Ovary (tissue), 3 donors: ENCODE measurements around the gene ENAH.

ENCODE experiments used
- CTCF ChIP-seq, 3 donors: fragments of 450-650 bp in 2 of 3; fragments of 200-600 bp in 1 of 3; IDR thresholded peaks; one replicate each; pipeline versions ENCODE4 v1.5.1 to v1.8.0; 2016 to 2022; ENCODE audit warnings: antibody characterized with exemption in 3 of 3, mild to moderate bottlenecking in 1 of 3
- EP300 ChIP-seq: sonication (generic); formaldehyde crosslinking; IDR thresholded peaks from one replicate; pipeline ENCODE4 v1.6.1; 2017; ENCODE audit warnings: antibody characterized with exemption
- POLR2A ChIP-seq: fragments of 450-650 bp; IDR thresholded peaks from one replicate; pipeline ENCODE4 v1.6.1; 2017; ENCODE audit warnings: antibody characterized with exemption, mild to moderate bottlenecking, moderate library complexity
- donor health status: DM: no; HTN: no; CAD: no.

- TF ChIP-seq CTCF (IDR thresholded peaks at IDR 0.05), result no peak
- no peak for TF ChIP-seq POLR2A
- no peak for TF ChIP-seq EP300
Observed at GRCh38 chr1:225662155-225662554, 9.2 kb upstream of the ENAH start.
